WTC11 (cell line): ENCODE results near the gene AURKA. TPM values are rescaled to one million over a fixed set of nuclear protein-coding genes. Genes with fewer than 3 reads are reported as not detected.
"Not testable (repeated sequence)": the region's sequence is repeated elsewhere in the genome, so short reads cannot be mapped to it uniquely, and the experiment has no call there.

Experiments
- ATAC-seq: fragments of 200-7000 bp; cut with Tn5 transposase; 2 replicates; pipeline ENCODE4 v1.10.0; 2021; ENCODE audit warnings: mild to moderate bottlenecking, moderate library complexity
- CTCF ChIA-PET: fragments of 300-600 bp; sonication (Branson Sonifier 250); formaldehyde crosslinking; loops from one replicate; lab custom pipeline; 2021; ENCODE audit warnings: antibody characterized with exemption; lab: Charles Lee
- POLR2A ChIA-PET: fragments of 350-600 bp; sonication (Branson Sonifier 250); formaldehyde crosslinking; loops from one replicate; lab custom pipeline; 2021; ENCODE audit warnings: antibody characterized with exemption; lab: Charles Lee
- DNase-seq: peaks from one replicate; pipeline ENCODE4 v3.0.0; 2021; ENCODE audit warnings: low spot score
- H3K27ac Mint-ChIP-seq: 2 replicates; pipeline ENCODE4 v1.8.0; 2021; ENCODE audit warnings: mixed read lengths
- H3K27me3 Mint-ChIP-seq: 2 replicates; pipeline ENCODE4 v1.8.0; 2021; ENCODE audit warnings: low read depth, mild to moderate bottlenecking, moderate library complexity, mixed read lengths
- H3K36me3 Mint-ChIP-seq: 2 replicates; pipeline ENCODE4 v1.8.0; 2021; ENCODE audit warnings: mixed read lengths
- H3K4me1 Mint-ChIP-seq: 2 replicates; pipeline ENCODE4 v1.8.0; 2022; ENCODE audit warnings: mixed read lengths
- H3K4me3 Mint-ChIP-seq: 2 replicates; pipeline ENCODE4 v1.8.0; 2021; ENCODE audit warnings: mild to moderate bottlenecking, moderate library complexity, mixed read lengths
- H3K9me3 Mint-ChIP-seq: 2 replicates; pipeline ENCODE4 v1.8.0; 2021; ENCODE audit warnings: mixed read lengths
- FOXP1 ChIP-seq: sonication (generic); formaldehyde crosslinking; IDR thresholded peaks from 2 replicates; pipeline ENCODE4 v1.8.0; 2022; ENCODE audit warnings: missing genetic modification reagents, mild to moderate bottlenecking, moderate library complexity, borderline replicate concordance
- KAT7 ChIP-seq: sonication (generic); formaldehyde crosslinking; IDR thresholded peaks from 2 replicates; pipeline ENCODE4 v1.8.1; 2023; ENCODE audit warnings: missing genetic modification reagents, mild to moderate bottlenecking, borderline replicate concordance
- PRRX2 ChIP-seq: fragments of 250-450 bp; sonication (Bioruptor Pico); IDR thresholded peaks from 2 replicates; pipeline ENCODE4 v1.8.0; 2021; ENCODE audit warnings: mild to moderate bottlenecking
- ZBTB21 ChIP-seq: sonication (generic); formaldehyde crosslinking; IDR thresholded peaks from 2 replicates; pipeline ENCODE4 v1.8.1; 2023; ENCODE audit warnings: mild to moderate bottlenecking, missing genetic modification reagents, borderline replicate concordance
- ZNF317 ChIP-seq: sonication (generic); formaldehyde crosslinking; IDR thresholded peaks from 2 replicates; pipeline ENCODE4 v1.8.1; 2023; ENCODE audit warnings: low read depth, mild to moderate bottlenecking, moderate library complexity, missing genetic modification reagents, borderline replicate concordance
- ZNF416 ChIP-seq: fragments of 250-450 bp; sonication (Bioruptor Pico); IDR thresholded peaks from 2 replicates; pipeline ENCODE4 v1.9.0; 2021; ENCODE audit warnings: mild to moderate bottlenecking, inconsistent platforms
- total RNA-seq: library from RNA; stranded (reverse); gene quantifications from 3 replicates; pipeline ENCODE4 v1.2.3, GENCODE V29; 2021
- TF ChIP-seq, protein P1 (sequence below): sonication (generic); formaldehyde crosslinking; IDR thresholded peaks from 2 replicates; pipeline ENCODE4 v1.8.0; 2022; ENCODE audit warnings: mild to moderate bottlenecking, missing genetic modification reagents
- TF ChIP-seq, protein P2 (sequence below): sonication (generic); formaldehyde crosslinking; IDR thresholded peaks from 2 replicates; pipeline ENCODE4 v1.8.1; 2022; ENCODE audit warnings: mild to moderate bottlenecking, missing genetic modification reagents, moderate library complexity, borderline replicate concordance
- TF ChIP-seq, protein P3 (sequence below): sonication (generic); formaldehyde crosslinking; conservative IDR thresholded peaks from 2 replicates; pipeline ENCODE4 v1.8.1; 2023; ENCODE audit warnings: mild to moderate bottlenecking, low read depth, missing genetic modification reagents, moderate library complexity
- TF ChIP-seq, protein P4 (sequence below): fragments of 250-450 bp; sonication (Bioruptor Pico); IDR thresholded peaks from 2 replicates; pipeline ENCODE4 v2.1.2; 2022; ENCODE audit warnings: mild to moderate bottlenecking, moderate library complexity
- TF ChIP-seq, protein P5 (sequence below): sonication (generic); formaldehyde crosslinking; IDR thresholded peaks from 2 replicates; pipeline ENCODE4 v1.8.1; 2023; ENCODE audit warnings: mild to moderate bottlenecking, moderate library complexity, missing genetic modification reagents
- TF ChIP-seq, protein P6 (sequence below): sonication (generic); formaldehyde crosslinking; IDR thresholded peaks from 2 replicates; pipeline ENCODE4 v1.8.1; 2023; ENCODE audit warnings: mild to moderate bottlenecking, missing genetic modification reagents, moderate library complexity

The AURKA gene
- total RNA-seq, 1 experiment from 2014 or later = 103 TPM

DNA sequence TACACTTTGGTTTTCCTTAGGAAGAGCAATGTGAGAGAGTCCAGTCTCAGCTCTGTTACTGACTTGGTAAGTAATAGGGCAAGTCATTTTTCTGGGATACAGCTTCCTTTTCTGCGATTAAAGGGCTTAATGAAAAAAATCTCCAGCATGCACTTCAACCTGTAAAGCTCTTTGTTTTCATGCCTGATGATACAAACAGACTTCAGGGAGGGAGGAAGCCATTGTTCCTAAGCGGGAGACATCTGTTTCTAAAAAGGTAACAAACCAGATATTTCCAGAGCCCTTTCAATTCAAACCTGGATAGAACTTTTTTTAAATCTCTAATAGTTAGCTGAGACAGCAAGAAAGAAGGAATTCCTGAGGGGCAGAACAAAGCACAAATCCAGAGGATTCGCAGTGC, 14.9 kb upstream of the AURKA start:
- Mint-ChIP-seq H3K36me3 (peaks cover 46% of the 10 kb centered on the region), H3K4me3 (no peak overlapping the region), H3K27me3 (no peaks in the 10 kb centered on the region), H3K4me1 (no peaks in the 10 kb centered on the region), H3K9me3 (no peaks in the 10 kb centered on the region), H3K27ac (no peak overlapping the region)
- TF ChIP-seq, protein P1, sequence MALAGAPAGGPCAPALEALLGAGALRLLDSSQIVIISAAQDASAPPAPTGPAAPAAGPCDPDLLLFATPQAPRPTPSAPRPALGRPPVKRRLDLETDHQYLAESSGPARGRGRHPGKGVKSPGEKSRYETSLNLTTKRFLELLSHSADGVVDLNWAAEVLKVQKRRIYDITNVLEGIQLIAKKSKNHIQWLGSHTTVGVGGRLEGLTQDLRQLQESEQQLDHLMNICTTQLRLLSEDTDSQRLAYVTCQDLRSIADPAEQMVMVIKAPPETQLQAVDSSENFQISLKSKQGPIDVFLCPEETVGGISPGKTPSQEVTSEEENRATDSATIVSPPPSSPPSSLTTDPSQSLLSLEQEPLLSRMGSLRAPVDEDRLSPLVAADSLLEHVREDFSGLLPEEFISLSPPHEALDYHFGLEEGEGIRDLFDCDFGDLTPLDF (CRISPR knock-in tag) = no peak
- TF ChIP-seq, protein P2, sequence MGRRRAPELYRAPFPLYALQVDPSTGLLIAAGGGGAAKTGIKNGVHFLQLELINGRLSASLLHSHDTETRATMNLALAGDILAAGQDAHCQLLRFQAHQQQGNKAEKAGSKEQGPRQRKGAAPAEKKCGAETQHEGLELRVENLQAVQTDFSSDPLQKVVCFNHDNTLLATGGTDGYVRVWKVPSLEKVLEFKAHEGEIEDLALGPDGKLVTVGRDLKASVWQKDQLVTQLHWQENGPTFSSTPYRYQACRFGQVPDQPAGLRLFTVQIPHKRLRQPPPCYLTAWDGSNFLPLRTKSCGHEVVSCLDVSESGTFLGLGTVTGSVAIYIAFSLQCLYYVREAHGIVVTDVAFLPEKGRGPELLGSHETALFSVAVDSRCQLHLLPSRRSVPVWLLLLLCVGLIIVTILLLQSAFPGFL (CRISPR knock-in tag) = no peak
- TF ChIP-seq, protein P3, sequence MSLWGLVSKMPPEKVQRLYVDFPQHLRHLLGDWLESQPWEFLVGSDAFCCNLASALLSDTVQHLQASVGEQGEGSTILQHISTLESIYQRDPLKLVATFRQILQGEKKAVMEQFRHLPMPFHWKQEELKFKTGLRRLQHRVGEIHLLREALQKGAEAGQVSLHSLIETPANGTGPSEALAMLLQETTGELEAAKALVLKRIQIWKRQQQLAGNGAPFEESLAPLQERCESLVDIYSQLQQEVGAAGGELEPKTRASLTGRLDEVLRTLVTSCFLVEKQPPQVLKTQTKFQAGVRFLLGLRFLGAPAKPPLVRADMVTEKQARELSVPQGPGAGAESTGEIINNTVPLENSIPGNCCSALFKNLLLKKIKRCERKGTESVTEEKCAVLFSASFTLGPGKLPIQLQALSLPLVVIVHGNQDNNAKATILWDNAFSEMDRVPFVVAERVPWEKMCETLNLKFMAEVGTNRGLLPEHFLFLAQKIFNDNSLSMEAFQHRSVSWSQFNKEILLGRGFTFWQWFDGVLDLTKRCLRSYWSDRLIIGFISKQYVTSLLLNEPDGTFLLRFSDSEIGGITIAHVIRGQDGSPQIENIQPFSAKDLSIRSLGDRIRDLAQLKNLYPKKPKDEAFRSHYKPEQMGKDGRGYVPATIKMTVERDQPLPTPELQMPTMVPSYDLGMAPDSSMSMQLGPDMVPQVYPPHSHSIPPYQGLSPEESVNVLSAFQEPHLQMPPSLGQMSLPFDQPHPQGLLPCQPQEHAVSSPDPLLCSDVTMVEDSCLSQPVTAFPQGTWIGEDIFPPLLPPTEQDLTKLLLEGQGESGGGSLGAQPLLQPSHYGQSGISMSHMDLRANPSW (CRISPR knock-in tag) = no peak
- TF ChIP-seq, protein P4, sequence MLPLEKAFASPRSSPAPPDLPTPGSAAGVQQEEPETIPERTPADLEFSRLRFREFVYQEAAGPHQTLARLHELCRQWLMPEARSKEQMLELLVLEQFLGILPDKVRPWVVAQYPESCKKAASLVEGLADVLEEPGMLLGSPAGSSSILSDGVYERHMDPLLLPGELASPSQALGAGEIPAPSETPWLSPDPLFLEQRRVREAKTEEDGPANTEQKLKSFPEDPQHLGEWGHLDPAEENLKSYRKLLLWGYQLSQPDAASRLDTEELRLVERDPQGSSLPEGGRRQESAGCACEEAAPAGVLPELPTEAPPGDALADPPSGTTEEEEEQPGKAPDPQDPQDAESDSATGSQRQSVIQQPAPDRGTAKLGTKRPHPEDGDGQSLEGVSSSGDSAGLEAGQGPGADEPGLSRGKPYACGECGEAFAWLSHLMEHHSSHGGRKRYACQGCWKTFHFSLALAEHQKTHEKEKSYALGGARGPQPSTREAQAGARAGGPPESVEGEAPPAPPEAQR (CRISPR knock-in tag) = no peak
- TF ChIP-seq ZNF416 (no peak), KAT7 (CRISPR knock-in tag) (no peak), FOXP1 (CRISPR knock-in tag) (no peak)
- TF ChIP-seq, protein P5, sequence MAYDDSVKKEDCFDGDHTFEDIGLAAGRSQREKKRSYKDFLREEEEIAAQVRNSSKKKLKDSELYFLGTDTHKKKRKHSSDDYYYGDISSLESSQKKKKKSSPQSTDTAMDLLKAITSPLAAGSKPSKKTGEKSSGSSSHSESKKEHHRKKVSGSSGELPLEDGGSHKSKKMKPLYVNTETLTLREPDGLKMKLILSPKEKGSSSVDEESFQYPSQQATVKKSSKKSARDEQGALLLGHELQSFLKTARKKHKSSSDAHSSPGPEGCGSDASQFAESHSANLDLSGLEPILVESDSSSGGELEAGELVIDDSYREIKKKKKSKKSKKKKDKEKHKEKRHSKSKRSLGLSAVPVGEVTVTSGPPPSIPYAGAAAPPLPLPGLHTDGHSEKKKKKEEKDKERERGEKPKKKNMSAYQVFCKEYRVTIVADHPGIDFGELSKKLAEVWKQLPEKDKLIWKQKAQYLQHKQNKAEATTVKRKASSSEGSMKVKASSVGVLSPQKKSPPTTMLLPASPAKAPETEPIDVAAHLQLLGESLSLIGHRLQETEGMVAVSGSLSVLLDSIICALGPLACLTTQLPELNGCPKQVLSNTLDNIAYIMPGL (CRISPR knock-in tag) = no peak
- TF ChIP-seq, protein P6, sequence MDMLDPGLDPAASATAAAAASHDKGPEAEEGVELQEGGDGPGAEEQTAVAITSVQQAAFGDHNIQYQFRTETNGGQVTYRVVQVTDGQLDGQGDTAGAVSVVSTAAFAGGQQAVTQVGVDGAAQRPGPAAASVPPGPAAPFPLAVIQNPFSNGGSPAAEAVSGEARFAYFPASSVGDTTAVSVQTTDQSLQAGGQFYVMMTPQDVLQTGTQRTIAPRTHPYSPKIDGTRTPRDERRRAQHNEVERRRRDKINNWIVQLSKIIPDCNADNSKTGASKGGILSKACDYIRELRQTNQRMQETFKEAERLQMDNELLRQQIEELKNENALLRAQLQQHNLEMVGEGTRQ (CRISPR knock-in tag) = no peak
- no peak for DNase-seq
- no peak for ATAC-seq
- CTCF ChIA-PET = no interaction called here
- POLR2A ChIA-PET = no interaction called here

DNA sequence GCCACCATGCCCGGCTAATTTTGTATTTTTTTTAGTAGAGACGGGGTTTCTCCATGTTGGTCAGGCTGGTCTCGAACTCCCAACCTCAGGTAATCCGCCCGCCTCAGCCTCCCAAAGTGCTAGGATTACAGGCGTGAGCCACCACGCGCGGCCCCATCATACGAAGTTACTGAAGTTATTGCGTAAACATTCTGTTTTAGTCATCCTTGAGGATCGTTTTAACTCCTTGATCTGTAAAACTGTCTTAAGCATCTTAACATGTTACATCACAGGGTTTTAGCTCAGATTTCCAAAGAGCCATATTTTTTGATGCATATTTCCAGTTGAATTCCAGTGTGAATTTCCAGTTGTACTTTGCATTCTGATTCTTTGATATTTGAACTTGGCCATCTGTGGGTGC, 13.3 kb upstream of the AURKA start:
- H3K4me1 Mint-ChIP-seq, DNase-seq, H3K9me3 Mint-ChIP-seq, POLR2A ChIA-PET, H3K27me3 Mint-ChIP-seq, ATAC-seq, H3K4me3 Mint-ChIP-seq, CTCF ChIA-PET, H3K27ac Mint-ChIP-seq: not testable (repeated sequence)
- peaks cover 60% of the 10 kb centered on the region for H3K36me3 Mint-ChIP-seq

DNA sequence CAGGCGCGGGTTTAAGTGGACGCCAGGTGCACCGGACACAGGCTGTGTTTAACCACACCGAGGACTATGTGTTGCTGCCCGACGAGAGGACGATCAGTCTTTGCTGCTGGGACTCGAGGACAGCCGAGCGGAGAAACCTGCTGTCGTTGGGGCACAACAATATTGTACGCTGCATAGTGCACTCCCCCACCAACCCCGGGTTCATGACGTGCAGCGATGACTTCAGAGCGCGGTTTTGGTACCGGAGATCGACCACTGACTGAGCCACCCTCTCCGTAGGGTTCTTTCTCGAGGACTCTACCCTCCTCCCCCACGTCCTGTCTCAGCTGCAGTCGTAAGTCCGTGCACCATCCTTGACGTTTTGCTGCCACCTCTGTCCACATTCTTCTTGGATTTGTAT, 11.4 kb upstream of the AURKA start:
- TF ChIP-seq PRRX2 (CRISPR knock-in tag) = no peak
- TF ChIP-seq ZBTB21 (CRISPR knock-in tag) = no peak
- no peak for TF ChIP-seq ZNF416
- TF ChIP-seq, protein P1 (CRISPR knock-in tag) = no peak
- no peak for TF ChIP-seq ZNF317 (CRISPR knock-in tag)
- TF ChIP-seq, all 79 proteins: peak for 0
- DNase-seq (no peak), ATAC-seq (no peak)
- Mint-ChIP-seq H3K36me3 (peaks cover 76% of the 10 kb centered on the region), H3K27me3 (no peaks in the 10 kb centered on the region), H3K9me3 (no peaks in the 10 kb centered on the region), H3K4me3 (no peak overlapping the region), H3K27ac (no peak overlapping the region), H3K4me1 (no peaks in the 10 kb centered on the region)
- ChIA-PET CTCF (no interaction called here), POLR2A (no interaction called here)
